Measurements from ENCODE around the gene GPC5.

GRCh38 chr13:91744284-91744683 is 345.9 kb downstream of the GPC5 start:
- no peak for TF ChIP-seq CTCF (IDR thresholded peaks at IDR 0.05 in 4 of 5, conservative IDR thresholded peaks at IDR 0.05 in 1 of 5)
- TF ChIP-seq POLR2A (IDR thresholded peaks at IDR 0.05) = no peak

Measured in gastrocnemius medialis (tissue), 4 donors.